Progenitor cell of endocrine pancreas (in vitro differentiated cells): ENCODE results near the gene UBE2E1. TPM values are rescaled to one million over a fixed set of nuclear protein-coding genes. Genes with fewer than 3 reads are reported as not detected.

ENCODE experiments used
- DNase-seq: peaks from one replicate; pipeline ENCODE4 v3.0.0; 2021; ENCODE audit warnings: low spot score; ENCODE audit not compliant: unreplicated experiment
- H3K27ac Mint-ChIP-seq: 2 replicates; pipeline ENCODE4 v1.8.0; 2021; ENCODE audit warnings: mild to moderate bottlenecking, moderate library complexity, mixed read lengths
- H3K27me3 Mint-ChIP-seq: 2 replicates; pipeline ENCODE4 v1.8.0; 2021; ENCODE audit warnings: mixed read lengths
- H3K36me3 Mint-ChIP-seq: 2 replicates; pipeline ENCODE4 v1.8.0; 2022; ENCODE audit warnings: mixed read lengths; ENCODE audit not compliant: insufficient read depth
- H3K4me1 Mint-ChIP-seq: 2 replicates; pipeline ENCODE4 v1.8.0; 2021; ENCODE audit warnings: low read depth, mixed read lengths
- H3K4me3 Mint-ChIP-seq: 2 replicates; pipeline ENCODE4 v1.8.0; 2021; ENCODE audit warnings: low read depth, mild to moderate bottlenecking, moderate library complexity, mixed read lengths
- H3K9me3 Mint-ChIP-seq: 2 replicates; pipeline ENCODE4 v1.8.0; 2021; ENCODE audit warnings: low read depth, mixed read lengths
- CTCF ChIP-seq: fragments of 200-600 bp; sonication (generic); IDR thresholded peaks from one replicate; pipeline ENCODE4 v1.5.0; 2021; ENCODE audit warnings: antibody characterized with exemption, mild to moderate bottlenecking; ENCODE audit not compliant: unreplicated experiment
- total RNA-seq: library from RNA; stranded (reverse); gene quantifications from 2 replicates; pipeline ENCODE4 v1.2.1, GENCODE V29; 2021

The UBE2E1 gene
- total RNA-seq, 1 donor from 2014 or later = 134 TPM

- Mint-ChIP-seq H3K4me1 (no peaks in the 10 kb centered on the region), H3K4me3 (no peak overlapping the region), H3K27me3 (no peaks in the 10 kb centered on the region), H3K27ac (no peak overlapping the region), H3K9me3 (no peaks in the 10 kb centered on the region), H3K36me3 (peaks cover 22% of the 10 kb centered on the region)
- no peak for TF ChIP-seq CTCF
- DNase-seq = no peak
Measured at GRCh38 chr3:23885210-23885609, 79.5 kb downstream of the UBE2E1 start.

GRCh38 chr3:23886311-23886710, 80.6 kb downstream of the UBE2E1 start:
- Mint-ChIP-seq H3K4me1 (no peaks in the 10 kb centered on the region), H3K36me3 (peaks cover 21% of the 10 kb centered on the region), H3K4me3 (no peak overlapping the region), H3K27me3 (no peaks in the 10 kb centered on the region), H3K9me3 (no peaks in the 10 kb centered on the region), H3K27ac (peak overlapping the region; percentile 0)
- no peak for TF ChIP-seq CTCF
- DNase-seq = no peak

DNA sequence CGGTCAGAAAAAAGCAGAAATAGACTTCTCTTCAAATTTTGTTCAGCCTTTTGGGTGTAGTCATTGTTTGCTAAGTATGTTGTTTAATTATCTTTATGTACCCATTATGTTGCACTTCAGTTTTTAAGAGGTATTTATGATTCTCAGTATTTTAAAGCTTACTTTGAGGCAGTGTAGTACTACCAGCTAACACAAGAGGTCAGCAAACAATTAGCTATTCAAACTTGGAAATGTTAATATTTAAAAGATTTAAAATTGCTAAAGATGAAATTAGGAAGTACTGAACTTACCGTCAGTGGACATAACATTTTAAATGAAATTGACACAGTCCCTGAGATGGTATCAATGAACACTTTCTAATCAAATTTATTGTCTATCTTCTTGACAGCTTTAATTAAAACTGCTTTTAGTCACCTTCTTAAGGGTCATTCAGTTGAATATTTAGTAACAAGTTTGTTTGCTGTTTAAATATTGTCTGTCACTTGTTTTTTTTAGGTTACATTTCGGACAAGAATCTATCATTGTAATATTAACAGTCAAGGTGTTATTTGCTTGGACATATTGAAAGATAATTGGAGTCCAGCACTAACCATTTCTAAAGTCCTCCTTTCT, 83.0 kb downstream of the UBE2E1 start:
- Mint-ChIP-seq H3K9me3 (no peaks in the 10 kb centered on the region), H3K36me3 (peaks cover 11% of the 10 kb centered on the region), H3K4me3 (no peak overlapping the region), H3K27ac (no peak overlapping the region), H3K4me1 (no peaks in the 10 kb centered on the region), H3K27me3 (no peaks in the 10 kb centered on the region)
- TF ChIP-seq CTCF = peak; percentile 80
- DNase-seq = no peak

- no peak overlapping the region for H3K4me3 Mint-ChIP-seq
- TF ChIP-seq CTCF = no peak
- no peak for DNase-seq
- H3K4me1 Mint-ChIP-seq = no peaks in the 10 kb centered on the region
- peaks cover 11% of the 10 kb centered on the region for H3K36me3 Mint-ChIP-seq
- H3K9me3 Mint-ChIP-seq = no peaks in the 10 kb centered on the region
- H3K27me3 Mint-ChIP-seq = no peaks in the 10 kb centered on the region
- H3K27ac Mint-ChIP-seq = peak overlapping the region; percentile 1
Measured at GRCh38 chr3:23889386-23889785, 83.6 kb downstream of the UBE2E1 start.

- no peaks in the 10 kb centered on the region for H3K9me3 Mint-ChIP-seq
- no peak overlapping the region for H3K4me3 Mint-ChIP-seq
- no peak for TF ChIP-seq CTCF
- no peaks in the 10 kb centered on the region for H3K4me1 Mint-ChIP-seq
- H3K36me3 Mint-ChIP-seq = peaks cover 14% of the 10 kb centered on the region
- no peak overlapping the region for H3K27ac Mint-ChIP-seq
- H3K27me3 Mint-ChIP-seq = no peaks in the 10 kb centered on the region
- no peak for DNase-seq
Measured at GRCh38 chr3:23889950-23890349, 84.2 kb downstream of the UBE2E1 start.
